NCI-H1092 treated with DMSO at 0.1 percent for 48 hours (cell line): ENCODE results near the gene RGS17.
"Not testable (repeated sequence)": the region's sequence is repeated elsewhere in the genome, so short reads cannot be mapped to it uniquely, and the experiment has no call there.

Experiments
- DNase-seq: peaks from one replicate; lab custom pipeline; 2025; lab: John Stamatoyannopoulos, UW

RGS17 gene

DNA sequence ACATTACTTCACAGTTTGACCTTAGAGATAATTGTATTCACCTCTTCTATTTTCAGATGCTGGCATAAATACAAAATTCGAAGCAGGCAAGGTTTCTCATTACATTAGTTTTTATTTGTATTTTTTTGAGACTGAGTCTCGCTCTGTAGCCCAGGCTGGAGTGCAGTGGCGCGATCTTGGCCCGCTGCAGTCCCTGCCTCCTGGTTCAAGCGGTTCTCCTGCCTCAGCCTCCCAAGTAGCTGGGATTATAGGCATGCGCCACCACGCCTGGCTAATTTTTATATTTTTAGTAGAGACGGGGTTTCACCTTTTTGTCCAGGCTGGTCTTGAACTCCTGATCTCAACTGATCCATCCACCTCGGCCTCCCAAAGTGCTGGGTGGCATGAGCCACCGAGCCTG, 145.8 kb downstream of the RGS17 start:
- not testable (repeated sequence) for DNase-seq

- DNase-seq: peak; percentile 24
Measured at GRCh38 chr6:152984513-152984872, 146.6 kb downstream of the RGS17 start.

DNA sequence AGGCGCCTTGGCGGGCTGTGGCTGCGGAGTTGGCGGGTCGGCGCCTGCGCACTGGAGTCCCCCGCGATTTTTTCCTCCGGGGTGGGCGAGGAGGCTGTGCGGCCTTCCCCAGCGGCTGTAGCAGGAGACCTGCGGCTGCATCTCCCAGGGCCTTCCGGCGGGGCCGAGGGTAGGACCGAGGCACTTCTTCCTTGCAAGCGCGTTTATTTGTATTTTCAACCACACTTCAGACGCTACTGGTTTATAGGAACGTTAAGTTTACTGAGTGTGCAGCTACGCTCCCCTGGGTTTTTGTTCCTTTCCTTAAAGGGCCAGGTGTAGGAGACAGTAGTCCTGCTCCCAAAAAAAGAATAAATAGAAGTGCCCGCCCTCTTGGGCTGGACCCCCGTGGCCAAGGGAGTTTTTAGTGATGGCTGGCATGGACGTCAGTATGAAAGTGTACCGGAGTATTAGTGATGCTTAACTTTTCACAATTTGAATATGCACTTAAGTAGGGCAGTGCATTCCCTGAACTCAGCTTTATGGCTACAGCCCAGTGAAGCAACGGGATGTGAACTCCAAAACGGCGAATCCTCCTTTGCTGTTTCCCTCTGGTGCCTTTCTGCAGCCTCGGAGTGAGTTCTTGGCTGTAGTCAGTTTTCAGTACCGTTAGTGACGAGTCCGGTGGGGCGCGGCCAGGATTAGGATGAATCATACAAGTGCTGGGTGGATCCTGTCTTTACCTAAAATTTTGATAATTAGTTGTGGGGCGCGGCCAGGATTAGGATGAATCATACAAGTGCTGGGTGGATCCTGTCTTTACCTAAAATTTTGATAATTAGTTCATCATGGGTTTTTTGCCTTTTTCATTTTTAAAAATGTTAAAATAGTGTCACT, 147.2 kb downstream of the RGS17 start:
- DNase-seq: peak; percentile 74

GRCh38 chr6:152982904-152983636, 148.0 kb downstream of the RGS17 start, which contains the start of gene FBXO5:
Gene FBXO5 (minus strand): TSS chr6:152983041. CDS start chr6:152982959, 82 bp downstream.
- DNase-seq: peak; percentile 97

GRCh38 chr6:152981989-152982903, 148.8 kb downstream of the RGS17 start:
- DNase-seq: peak; percentile 10

DNA sequence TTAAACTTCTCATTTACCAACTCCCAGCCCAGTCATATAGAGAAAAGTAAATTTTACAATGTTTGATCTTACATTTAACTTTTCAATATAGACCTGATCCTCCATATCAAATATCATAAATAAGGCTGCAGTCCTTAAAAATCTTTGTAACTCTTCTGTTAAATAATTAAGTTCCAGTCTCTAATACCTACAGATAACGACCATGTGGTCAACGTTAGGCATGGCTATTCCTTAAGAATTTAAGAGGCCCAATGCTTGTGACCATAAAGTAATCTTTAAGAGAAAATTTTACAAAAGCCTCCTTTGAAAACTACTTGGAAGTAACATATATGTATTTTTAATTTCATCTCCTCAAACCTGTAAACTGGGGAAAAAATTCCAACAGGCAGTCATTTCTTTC, 149.9 kb downstream of the RGS17 start:
- no peak for DNase-seq

- DNase-seq: no peak
Measured at GRCh38 chr6:152980656-152981055, 150.4 kb downstream of the RGS17 start.

GRCh38 chr6:152979116-152979515, 152.0 kb downstream of the RGS17 start:
- DNase-seq: no peak

DNA sequence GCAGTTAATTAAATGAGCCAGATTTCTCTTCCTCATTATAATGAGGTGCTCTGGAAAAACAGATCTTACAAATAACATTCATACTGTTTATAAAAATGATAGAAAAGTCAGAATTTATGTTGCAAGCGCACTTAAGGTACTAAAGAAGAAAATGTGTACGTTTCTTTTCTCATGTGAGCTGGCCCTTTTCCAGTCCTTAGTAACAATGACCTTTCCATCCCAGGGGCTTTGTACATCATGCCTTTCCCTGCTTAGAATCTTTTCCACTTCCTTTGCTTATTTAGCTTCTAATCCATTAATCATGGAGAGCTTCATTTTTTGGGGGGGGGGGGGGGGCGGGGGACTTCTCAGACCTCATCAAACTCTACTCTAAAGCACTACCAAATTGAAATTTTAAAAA, 153.0 kb downstream of the RGS17 start:
- DNase-seq: no peak

DNA sequence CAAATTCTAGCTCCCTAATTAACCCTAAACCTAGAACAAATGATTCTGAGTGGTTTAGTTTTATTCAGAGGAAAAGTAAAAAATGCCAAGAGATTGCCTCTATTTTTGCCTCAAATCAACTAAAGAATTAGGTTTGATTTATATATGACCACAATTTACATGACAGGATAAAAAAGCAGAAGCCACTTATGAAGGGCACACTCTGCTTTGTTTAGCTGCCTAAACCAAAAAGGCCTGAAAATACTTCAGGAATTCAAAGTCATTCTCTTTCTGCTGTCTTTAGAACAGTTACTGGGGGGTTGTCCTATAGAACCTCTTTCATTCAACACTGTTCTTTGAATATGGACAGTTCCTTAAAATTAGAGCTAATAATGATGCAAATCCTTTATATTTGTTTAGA, 153.5 kb downstream of the RGS17 start:
- DNase-seq: no peak

DNA sequence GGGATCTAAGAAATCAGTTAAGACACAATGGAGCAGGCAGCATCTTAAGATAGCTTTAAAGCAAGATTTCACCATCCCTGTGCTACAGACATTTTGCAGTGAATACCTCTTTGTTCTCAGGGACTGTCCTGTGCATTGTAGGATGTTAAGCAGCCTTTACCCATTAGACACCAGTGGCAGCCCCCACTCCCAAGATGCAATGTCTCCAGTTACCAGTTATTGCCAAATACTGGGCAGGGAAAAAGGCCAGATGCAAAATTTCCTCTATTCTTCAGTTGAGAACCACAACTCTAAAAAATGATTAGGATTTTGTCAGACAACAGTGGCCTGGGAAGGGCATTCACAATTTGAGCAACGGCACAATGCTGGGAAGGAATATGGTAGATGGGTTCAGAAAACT, 154.3 kb downstream of the RGS17 start:
- no peak for DNase-seq

- no peak for DNase-seq
Measured at GRCh38 chr6:152975204-152975915, 155.7 kb downstream of the RGS17 start.

GRCh38 chr6:152973916-152974315, 157.2 kb downstream of the RGS17 start:
- DNase-seq: no peak

GRCh38 chr6:152969688-152970418, 161.2 kb downstream of the RGS17 start:
- DNase-seq: no peak

DNA sequence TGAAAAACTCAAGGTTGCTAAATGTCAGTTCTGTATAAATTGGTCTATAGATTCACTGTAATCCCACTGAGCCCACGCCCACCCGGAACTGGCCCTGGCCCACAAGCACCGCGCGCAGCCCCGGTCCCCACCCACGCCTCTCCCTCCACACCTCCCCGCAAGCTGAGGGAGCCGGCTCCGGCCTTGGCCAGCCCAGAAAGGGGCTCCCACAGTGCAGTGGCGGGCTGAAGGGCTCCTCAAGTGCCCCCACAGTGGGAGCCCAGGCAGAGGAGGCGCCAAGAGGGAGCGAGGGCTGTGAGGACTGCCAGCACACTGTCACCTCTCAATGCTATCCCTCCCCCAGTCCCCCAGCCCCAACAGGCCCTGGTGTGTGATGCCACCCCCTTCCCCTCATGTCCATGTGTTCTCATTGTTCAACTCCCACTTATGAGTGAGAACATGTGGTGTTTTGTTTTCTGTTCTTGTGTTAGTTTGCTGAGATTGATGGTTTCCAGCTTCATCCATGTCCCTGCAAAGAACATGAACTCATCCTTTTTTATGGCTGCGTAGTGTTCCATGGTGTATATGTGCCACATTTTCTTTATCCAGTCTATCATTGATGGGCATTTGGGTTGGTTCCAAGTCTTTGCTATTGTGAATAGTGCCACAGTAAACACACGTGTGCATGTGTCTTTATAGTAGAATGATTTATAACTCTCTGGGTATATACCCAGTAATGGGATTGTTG, 164.8 kb downstream of the RGS17 start:
- DNase-seq: not testable (repeated sequence)

- no peak for DNase-seq
Measured at GRCh38 chr6:152959333-152959732, 171.7 kb downstream of the RGS17 start.

GRCh38 chr6:152957796-152958195, 173.3 kb downstream of the RGS17 start:
- DNase-seq: no peak
